GM12873 (cell line): ENCODE results near the gene KERA.

Source experiments
- CTCF ChIP-seq: IDR thresholded peaks from 2 replicates; pipeline ENCODE4 v1.5.1; 2012; ENCODE audit warnings: low read depth, mild to moderate bottlenecking, moderate library complexity, low read length, control low read depth; ENCODE audit not compliant: insufficient read depth; ENCODE audit errors: missing control alignments

Gene KERA

DNA sequence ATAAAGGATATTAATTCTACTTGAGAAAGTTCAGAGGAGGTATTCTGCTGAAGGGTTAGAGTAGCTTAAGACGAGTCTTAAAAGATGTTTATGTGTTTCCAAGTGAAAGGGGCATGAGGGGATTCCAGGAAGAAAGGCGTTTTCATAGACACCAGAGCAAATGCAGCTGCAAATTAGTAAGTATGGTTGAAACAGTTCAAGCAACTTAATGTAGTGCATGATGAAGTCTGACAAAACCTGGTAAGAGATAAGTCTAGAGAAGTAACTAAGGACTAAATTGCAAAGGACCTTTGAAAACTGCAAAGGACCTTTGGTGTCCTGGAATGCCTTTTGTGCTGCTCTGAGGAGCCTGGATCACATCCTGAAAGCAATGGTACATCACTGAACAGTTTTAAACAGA lies 42.0 kb upstream of the KERA start:
- TF ChIP-seq CTCF = no peak

DNA sequence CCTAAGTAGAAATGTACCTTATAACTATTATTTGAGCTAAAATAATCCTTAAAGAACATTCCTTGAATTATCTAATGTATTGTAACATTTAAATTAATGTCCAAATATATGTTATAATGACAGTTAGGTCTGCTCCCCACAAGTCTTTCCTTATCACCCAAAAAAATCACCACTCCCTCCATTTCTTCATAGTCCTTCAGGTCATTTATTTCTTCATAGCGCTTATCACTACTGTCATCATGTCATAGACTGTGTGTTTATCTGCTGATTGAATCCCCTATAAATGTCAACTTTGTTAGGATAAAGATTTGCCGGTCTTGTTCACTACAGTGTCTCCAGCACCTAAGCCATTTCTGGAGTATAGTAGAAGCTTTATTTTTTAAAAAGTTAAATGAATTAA lies 41.5 kb upstream of the KERA start:
- no peak for TF ChIP-seq CTCF

- TF ChIP-seq CTCF = no peak
These were observed 41.1 kb upstream of the KERA start for GRCh38 chr12:91098941-91099340.

GRCh38 chr12:91098461-91098860 lies 40.6 kb upstream of the KERA start:
- TF ChIP-seq CTCF = no peak

DNA sequence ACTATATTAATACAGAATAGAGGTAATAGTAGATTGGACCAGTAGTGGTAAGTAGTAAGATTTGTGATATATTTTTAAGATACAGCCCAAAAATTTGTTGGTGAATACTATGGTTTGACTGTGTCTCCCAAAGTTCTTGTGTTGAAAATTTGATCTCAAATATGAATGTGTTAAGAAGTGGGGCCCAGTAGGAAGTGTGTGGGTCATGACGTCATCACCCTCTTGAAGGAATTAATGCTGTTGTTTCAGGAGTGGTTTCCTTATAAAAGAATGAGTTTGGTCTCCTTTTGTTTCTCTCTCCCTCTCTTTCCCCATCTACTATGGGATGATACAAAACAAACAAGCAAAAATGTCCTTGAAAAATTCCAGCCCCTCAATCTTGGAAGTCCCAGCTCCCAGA lies 37.1 kb upstream of the KERA start:
- TF ChIP-seq CTCF = no peak

- no peak for TF ChIP-seq CTCF
These were observed 36.3 kb upstream of the KERA start for GRCh38 chr12:91094032-91094662.

GRCh38 chr12:91093341-91093740 lies 35.5 kb upstream of the KERA start:
- no peak for TF ChIP-seq CTCF
